SU-DHL-6 (cell line): ENCODE measurements around the gene GALNT12.

ENCODE experiments used
- EZH2phosphoT487 ChIP-seq: fragments of 200-600 bp; sonication (generic), shearing (Covaris generic); conservative IDR thresholded peaks from 2 replicates; pipeline ENCODE4 v1.6.1; 2018; ENCODE audit warnings: mild to moderate bottlenecking, antibody characterized with exemption, low read length, moderate library complexity, mixed read lengths
- TF ChIP-seq, protein P1 (sequence below): fragments of 200-600 bp; sonication (generic); IDR thresholded peaks from one replicate; pipeline ENCODE4 v1.5.1; 2017; ENCODE audit warnings: antibody characterized with exemption, mild to moderate bottlenecking, low read length, moderate library complexity; ENCODE audit not compliant: insufficient read depth, poor library complexity, severe bottlenecking

- TF ChIP-seq, protein P1, sequence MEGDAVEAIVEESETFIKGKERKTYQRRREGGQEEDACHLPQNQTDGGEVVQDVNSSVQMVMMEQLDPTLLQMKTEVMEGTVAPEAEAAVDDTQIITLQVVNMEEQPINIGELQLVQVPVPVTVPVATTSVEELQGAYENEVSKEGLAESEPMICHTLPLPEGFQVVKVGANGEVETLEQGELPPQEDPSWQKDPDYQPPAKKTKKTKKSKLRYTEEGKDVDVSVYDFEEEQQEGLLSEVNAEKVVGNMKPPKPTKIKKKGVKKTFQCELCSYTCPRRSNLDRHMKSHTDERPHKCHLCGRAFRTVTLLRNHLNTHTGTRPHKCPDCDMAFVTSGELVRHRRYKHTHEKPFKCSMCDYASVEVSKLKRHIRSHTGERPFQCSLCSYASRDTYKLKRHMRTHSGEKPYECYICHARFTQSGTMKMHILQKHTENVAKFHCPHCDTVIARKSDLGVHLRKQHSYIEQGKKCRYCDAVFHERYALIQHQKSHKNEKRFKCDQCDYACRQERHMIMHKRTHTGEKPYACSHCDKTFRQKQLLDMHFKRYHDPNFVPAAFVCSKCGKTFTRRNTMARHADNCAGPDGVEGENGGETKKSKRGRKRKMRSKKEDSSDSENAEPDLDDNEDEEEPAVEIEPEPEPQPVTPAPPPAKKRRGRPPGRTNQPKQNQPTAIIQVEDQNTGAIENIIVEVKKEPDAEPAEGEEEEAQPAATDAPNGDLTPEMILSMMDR, result no peak
- TF ChIP-seq EZH2phosphoT487, result no peak
These were observed 27.3 kb upstream of the GALNT12 start for GRCh38 chr9:98780059-98780749.
